GM19193 (cell line): ENCODE data around the gene DHX35.

Experiments used
- POLR2A ChIP-seq: IDR thresholded peaks from 4 replicates; pipeline ENCODE4 v1.6.1; 2011; ENCODE audit not compliant: insufficient read depth, insufficient read length; ENCODE audit errors: extremely low read depth

Gene DHX35, protein sequence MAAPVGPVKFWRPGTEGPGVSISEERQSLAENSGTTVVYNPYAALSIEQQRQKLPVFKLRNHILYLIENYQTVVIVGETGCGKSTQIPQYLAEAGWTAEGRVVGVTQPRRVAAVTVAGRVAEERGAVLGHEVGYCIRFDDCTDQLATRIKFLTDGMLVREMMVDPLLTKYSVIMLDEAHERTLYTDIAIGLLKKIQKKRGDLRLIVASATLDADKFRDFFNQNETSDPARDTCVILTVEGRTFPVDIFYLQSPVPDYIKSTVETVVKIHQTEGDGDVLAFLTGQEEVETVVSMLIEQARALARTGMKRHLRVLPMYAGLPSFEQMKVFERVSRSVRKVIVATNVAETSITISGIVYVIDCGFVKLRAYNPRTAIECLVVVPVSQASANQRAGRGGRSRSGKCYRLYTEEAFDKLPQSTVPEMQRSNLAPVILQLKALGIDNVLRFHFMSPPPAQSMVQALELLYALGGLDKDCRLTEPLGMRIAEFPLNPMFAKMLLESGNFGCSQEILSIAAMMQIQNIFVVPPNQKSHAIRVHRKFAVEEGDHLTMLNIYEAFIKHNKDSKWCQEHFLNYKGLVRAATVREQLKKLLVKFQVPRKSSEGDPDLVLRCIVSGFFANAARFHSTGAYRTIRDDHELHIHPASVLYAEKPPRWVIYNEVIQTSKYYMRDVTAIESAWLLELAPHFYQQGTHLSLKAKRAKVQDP

DNA sequence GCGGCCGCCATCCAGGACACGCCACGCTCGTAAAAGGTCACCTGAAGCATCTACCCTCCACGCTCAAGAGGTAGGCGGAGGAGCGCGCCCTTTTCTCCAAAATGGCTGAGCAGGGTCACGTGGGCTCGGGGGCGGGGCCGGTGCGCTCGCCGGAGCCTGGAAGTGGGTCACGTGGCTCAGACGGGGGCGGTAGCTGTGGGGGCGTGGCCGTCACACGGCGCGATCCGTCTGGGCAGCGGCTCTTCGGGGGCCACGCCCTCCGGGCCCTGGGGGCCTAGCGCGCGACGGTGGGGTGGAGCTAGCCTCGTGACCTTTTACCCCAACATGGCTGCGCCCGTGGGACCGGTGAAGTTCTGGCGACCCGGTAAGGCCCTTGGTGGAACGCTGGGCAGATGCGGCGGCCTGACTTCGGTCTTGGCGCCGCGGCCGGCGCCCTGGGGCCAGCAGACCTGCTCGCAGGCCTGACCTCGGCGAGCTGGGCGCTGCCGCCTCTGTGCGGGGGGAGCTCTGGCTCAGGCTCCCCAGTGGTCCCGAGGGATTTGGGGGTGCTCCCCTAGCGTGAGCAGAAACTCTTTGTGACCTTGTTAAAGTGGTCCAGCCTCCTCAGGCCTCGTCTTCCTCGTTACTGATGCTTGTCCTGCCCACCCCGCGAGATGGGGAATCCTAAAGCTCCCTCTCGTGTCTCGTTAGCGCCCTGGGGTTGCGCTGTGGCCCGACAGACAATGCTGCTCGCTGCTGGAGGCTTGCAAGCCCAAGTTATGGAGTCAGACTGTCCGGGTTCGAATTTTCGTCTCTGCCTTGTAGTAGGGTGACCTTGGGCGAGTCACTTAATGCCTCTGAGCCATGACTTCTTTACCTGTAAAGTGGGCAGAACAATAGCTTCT, at the start of gene DHX35:
Gene DHX35, plus strand, starts transcription at position 301 of the 884 bp plus-strand sequence. Its CDS starts 24 bp downstream, at position 325.
- TF ChIP-seq POLR2A = peak; percentile 77

DNA sequence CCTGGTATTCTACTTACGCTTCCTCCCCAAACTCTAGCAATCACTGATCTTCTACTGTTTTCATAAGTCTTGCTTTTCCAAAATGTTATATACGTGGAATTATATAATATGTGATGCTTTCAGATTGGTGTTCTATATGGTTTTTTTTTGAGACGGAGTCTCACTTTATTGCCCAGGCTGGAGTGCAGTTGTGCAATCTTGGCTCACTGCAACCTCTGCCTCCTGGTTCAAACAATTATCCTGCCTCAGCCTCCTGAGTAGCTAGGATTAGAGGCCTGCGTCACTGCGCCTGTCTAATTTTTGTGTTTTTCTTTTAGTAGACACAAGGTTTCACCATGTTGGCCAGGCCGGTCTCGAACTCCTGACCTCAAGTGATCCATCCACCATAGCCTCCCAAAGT, 46.8 kb upstream of the DHX35 start:
- no peak for TF ChIP-seq POLR2A

DNA sequence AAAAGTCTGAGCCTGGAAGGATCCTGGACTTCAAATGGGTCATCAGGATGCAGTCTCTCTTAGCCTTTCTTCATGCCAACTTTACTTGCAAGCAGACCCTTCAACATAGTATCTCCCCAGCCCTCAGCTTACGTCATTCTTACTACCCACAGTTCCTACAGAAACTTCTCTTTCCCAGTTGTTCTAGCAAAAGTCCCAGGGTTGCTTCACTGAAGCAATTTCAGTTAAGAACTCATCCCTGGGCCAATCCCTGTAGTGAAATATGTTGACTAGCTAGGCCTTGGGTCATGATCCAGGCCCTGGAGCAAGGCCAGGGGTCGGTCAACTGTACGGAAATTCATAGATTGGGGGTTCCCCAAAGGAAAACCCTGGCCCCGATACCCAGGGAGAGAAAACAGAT, 44.5 kb upstream of the DHX35 start:
- TF ChIP-seq POLR2A = no peak

DNA sequence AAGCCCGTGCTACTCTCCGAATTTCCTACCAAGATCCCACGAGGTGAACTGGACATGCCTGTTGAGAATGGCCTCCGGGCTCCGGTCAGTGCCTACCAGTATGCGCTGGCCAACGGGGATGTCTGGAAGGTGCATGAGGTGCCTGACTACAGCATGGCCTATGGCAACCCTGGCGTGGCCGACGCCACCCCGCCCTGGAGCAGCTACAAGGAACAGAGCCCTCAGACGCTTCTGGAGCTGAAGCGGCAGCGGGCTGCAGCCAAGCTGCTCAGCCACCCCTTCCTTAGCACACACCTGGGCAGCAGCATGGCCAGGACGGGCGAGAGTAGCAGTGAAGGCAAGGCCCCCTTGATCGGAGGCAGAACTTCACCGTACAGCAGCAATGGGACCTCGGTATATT, 44.0 kb upstream of the DHX35 start:
- no peak for TF ChIP-seq POLR2A

DNA sequence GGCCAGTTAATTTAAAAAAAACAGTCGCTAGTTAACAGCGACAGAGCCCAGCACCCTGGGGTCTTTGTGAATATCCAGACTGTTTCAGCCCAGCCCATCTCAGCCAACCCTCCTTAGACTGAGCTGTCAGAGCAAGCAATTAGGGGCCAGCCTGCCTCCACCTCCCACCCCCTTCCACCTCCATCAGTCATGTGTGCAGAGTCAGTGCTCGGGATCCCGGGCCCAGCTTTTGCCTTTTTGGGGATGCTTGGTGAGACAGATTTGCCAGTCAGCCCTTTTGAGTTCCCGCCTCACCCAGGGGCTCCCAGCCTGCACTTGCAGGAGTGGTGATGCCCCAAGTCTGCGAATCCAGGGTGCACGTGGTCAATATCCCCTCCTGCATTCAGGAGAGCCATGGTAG, 42.5 kb upstream of the DHX35 start:
- TF ChIP-seq POLR2A = no peak

DNA sequence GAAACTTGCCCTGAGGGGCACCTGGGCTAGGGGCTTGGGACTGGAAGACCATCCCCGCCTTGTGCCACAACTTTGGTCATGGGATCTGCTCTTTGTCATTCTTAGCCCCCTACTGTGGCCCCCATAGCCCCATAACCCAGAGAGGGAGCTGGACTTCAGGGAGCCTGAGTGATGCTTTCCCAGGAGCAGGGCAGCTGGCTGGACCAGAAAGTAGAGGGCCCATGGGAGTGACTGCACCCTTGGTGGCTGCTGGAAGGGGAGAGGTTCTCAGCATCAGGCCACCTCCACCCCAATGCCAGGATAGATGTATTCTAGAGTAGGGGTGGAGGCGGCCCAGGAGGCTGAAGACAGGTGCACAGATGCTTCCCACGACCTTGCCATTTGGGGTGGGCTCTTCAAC, 41.7 kb upstream of the DHX35 start:
- no peak for TF ChIP-seq POLR2A

- no peak for TF ChIP-seq POLR2A
Measured at GRCh38 chr20:38920851-38921250, 41.3 kb upstream of the DHX35 start.

DNA sequence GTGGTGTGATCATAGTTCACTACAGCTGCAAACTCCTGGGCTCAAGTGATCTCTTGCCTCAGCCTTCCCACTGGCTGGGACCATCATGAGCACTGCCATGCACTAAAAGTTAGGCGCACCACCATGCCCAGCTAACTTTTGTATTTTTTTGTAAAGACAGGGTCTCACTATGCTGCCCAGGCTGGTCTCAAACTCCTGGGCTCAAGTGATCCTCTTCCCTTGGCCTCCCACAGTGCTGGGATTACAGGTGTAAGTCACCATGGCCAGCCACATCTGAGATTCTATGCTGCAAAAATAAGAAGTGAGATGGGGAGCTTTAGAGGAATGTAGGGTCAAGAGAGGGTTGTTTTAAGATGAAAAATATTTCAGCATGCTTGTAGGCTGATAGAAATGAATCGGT, 37.4 kb upstream of the DHX35 start:
- no peak for TF ChIP-seq POLR2A

GRCh38 chr20:38926142-38926933, 35.8 kb upstream of the DHX35 start, which contains the start of gene FAM83D:
FAM83D (plus strand) TSS chr20:38926417; CDS start chr20:38926443, 26 bp downstream.
- TF ChIP-seq POLR2A = peak; percentile 94

DNA sequence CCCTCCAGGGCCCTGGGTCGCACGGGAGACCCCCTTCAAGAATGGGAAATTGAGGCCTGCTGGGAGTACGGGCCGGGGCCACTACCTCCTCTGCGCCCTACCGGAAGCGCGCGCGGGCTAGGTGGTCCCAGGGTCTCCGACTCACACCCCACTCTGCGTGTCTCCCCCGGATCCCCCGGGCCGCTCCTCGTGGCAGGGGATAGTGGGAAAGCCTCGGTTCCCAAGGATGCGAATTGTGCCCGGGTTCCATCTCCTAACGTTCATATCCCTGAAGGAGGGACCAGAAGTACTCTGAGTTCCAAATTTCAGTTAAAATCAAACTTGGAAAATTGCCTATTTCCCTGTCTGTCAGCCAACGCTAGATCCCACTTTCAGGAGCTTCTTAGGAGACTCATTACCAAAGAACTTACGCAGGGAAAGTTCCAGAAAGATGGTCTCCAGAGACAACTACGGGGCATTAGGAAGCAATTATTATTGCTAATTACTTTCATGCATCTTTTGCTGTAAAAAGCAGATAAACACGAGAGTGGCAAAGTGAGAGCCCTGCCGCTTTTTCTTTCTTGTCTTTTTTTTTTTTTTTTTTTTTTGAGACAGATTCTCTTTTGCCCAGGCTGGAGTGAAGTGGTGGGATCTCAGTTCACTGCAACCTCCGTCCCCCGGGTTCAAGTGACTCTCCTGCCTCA, 35.1 kb upstream of the DHX35 start:
- no peak for TF ChIP-seq POLR2A

DNA sequence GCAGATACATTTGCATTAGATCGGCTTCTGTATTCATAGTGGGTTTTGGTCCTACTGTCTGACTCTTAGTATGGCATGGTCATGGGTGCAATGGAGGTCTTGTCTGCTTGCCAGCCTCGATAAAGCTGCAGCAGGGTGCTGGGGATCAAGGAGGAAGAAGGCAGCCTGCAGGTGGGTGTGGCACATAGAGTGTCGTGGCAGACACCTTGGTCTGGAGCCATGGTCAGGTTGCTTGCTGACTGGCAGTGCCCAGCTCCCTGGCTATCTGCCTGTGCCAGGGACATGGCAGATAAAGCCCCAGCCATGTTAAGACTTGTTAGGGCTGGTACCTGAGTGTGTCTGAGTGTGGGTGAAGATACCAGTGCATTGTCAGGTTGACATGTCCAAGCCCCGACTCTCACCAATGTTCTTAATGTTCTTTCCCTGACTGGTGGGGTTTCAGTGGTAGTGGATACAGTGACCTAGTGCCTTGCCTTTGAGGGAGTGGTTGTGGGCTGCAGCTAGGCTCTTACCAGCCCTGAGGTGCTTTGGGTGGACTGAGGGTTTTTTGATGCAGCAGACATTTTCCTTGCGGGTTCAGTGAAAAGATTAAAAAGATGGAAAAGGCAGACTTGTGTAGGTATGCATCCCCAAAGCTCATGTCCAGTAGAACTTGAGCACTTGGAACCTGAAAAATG, 34.1 kb upstream of the DHX35 start:
- no peak for TF ChIP-seq POLR2A

- no peak for TF ChIP-seq POLR2A
Measured at GRCh38 chr20:38930242-38930569, 31.9 kb upstream of the DHX35 start.

DNA sequence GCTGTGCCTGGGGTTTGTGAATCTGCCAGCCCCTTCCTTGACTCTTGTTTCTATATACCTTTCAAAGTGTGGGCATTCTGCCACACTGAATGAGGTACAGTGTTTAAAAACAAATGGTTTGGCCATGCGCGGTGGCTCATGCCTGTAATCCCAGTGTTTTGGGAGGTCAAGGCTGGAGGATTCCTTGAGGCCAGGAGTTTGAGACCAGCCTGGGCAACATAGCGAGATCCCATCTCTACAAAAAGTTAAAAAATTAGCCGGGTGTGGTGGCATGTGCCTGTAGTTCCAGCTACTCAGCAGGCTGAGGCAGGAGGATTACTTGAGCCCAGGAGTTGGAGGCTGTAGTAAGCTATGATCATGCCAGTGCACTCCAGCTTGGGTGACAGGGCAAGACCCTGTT, 30.2 kb upstream of the DHX35 start:
- no peak for TF ChIP-seq POLR2A
